HG03439 (cell line): Measurements from ENCODE around the gene ITPRIP.

Experiments
- ATAC-seq: cut with Tn5 transposase; IDR thresholded peaks from one replicate; pipeline ENCODE4 v1.9.1; 2021; ENCODE audit warnings: mild to moderate bottlenecking, moderate library complexity; ENCODE audit not compliant: unreplicated experiment

The ITPRIP gene, protein sequence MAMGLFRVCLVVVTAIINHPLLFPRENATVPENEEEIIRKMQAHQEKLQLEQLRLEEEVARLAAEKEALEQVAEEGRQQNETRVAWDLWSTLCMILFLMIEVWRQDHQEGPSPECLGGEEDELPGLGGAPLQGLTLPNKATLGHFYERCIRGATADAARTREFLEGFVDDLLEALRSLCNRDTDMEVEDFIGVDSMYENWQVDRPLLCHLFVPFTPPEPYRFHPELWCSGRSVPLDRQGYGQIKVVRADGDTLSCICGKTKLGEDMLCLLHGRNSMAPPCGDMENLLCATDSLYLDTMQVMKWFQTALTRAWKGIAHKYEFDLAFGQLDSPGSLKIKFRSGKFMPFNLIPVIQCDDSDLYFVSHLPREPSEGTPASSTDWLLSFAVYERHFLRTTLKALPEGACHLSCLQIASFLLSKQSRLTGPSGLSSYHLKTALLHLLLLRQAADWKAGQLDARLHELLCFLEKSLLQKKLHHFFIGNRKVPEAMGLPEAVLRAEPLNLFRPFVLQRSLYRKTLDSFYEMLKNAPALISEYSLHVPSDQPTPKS

DNA sequence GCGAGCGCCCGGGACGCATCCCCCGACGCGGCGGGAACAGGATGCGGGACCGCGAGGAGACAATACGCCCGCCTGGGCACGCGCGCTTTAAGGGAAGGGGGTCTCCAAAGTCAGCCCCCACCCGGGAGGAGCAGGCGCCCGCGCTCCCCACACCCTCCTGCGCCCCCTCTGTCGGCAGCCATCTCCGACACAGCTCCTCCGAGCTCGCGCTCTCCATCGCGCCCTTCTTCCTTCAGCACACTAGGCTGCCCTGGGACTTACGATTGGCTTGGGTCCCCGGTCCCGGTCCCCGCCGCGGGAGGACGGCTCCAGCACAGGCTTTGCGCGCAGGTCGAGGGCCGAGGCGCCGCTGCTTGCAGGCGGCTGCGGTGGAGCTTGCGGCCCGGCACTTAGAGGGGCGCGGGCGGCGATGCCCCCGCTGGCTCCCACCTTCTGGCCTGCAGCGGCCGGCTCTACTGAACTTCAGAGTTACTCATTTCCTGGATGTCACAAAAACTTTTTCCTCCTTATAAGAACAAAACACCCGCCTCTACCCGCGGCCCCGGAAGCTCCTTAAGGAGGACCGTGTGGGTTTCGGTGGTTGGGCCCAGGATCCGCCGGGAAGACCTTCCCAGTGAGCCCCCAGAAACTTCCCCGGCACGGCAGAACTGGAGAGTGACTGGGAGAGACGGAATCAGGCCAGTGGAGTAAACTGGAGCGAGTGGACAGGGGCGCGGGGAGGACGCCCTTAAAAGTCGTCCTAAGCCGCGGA lies at the start of gene ITPRIP:
Gene ITPRIP, minus strand, starts transcription at position 481 of the 751 bp plus-strand sequence. CDS start 22,414 bp downstream, outside the sequence.
- ATAC-seq, result peak; percentile 65

DNA sequence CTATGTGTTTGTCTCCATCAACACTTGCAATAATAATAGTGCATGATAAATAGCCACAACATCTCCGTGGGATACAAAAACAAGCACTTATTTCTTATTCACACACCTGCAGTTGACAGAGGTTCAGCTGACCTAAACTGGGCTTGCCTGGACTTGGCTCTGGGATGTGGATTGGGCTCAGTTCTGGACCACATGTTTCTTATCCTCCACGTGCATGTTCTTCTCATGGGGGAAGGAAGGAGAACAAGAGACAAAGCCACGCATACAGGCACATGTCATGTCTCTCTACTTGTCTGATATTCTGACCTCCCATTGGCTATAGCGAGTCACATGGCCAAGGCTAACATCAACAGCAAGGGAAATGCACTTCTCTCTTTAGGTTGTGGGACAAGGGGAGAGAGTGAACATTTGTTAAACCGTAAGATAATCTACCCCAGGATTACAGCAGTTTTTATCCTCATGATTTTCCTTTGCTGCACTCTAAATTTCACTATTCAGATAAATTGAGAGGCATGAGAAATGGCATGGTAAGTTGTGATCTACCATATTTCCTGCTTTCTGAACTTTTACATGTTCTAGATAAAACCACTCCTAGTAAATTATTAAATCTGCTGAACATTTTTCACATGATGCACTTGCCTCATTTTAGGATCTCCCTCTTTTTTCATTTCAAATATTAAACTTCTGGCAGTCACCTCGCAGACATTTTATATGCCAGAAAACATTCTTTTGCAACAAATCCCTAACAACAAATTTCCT lies 49.0 kb upstream of the ITPRIP start:
- ATAC-seq, result no peak

DNA sequence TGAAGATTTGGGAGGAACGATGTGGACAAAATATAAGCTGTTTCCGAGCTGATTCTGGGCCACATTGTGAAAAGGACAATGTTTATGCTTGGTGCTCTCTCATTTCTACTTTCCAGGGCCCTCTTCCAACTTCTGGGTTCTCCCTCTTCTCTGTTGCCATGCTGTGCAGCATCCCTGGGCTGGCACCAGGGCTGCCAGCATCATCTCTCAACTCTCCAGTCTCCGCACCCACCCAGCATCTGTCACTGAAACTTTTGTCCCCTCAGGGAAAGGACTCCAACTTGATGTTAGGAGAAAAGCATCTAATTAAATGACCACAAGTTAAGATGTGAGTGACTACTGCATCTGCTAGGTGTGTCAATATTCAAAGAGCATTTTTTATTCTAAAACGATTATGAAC lies 42.1 kb upstream of the ITPRIP start:
- ATAC-seq, result no peak

DNA sequence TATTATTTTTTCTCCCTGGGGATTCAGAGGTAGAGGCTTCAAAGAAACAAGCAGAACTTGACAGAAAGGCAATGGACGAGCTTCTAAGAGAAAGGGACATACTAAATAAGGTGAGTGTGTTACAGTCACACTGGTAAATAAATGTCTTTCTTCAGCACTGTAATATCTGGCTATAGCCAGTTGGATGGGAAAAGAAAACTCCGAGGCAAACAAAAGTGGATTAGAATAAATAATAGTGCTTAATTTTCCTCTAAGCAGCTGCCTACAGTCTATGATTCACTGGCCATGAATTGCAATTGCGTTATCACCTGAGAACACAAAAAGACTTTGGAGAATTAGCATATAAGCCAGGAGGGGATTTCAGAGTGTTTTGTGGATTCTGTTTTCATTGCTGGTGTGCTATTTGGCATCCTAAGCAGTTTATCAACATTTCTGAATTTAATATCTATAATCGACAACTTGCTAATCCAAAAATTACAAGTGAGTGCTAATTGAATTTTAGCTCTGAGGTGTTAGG lies 38.6 kb upstream of the ITPRIP start:
- ATAC-seq, result no peak

DNA sequence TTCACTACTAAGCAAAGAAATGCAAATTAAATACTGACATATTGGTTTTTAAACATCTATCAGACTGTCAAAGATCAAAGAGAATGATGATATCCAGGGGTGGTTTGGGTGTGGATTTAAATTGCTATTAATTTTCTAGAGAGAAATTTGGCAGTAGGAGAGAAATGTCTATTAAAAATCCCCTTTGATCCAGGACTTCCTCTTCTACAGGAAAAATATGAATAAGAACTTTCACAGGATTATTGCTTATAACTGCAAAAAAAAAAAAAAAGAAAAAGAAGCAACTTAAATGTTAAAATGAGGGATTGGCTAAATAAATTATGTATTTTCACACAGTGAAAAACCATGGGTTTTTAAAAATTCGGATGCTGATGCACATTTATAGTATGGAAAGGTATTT lies 36.3 kb upstream of the ITPRIP start:
- no peak for ATAC-seq

DNA sequence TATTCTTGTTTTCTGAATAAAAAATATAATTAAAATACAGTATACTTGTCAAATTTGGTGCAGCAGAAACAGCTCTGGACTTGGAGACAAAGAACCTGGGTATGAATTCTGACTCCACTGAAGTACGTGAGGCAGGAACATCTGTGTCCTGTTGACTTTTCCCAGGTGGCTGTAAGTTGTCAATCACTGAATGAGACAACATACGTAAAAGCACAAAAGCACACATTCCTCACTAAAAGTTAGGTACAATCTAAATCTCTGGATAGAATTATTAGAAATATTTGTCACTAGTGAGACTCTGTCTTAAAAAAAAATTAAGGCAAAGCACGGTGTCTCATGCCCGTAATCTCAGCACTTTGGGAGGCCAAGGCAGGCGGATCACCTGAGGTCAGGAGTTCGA lies 33.5 kb upstream of the ITPRIP start:
- ATAC-seq, result no peak

DNA sequence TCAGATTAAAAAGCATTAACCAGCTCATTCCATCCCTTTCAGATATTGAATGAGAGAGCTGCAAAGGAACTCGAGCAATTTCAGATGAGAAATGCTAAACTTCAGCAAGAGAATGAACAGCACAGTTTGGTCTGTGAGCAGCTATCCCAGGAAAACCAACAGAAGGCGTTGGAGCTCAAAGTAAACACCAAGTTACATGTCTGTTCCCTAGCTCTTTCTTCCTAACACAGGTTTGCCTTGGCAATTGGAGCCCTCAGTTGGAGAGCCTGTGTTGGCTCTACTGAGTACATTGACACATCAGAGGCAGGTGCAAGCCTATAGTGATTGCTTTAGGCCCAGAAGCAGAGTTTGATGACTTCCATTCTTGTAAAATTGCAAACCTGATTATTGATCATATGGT lies 30.1 kb upstream of the ITPRIP start:
- no peak for ATAC-seq

DNA sequence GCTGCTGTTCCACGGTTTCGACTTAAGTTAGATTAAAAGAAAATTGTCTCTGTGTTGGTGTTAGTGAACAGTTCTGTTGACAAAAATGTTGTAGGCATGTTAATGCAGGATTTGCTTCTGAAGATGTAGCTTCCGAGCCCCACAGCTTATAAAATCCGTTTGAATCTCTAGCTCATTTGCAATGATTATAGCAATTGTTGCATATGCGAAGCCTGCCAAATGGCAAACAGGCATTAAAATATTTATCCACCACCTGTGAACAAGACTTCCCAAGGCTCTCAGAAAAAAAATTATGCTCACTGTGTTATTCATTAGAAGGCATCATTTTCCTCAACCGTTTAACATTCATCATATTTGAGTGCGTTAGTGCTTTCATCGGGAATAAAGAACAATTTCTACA lies 29.6 kb upstream of the ITPRIP start:
- ATAC-seq, result no peak

DNA sequence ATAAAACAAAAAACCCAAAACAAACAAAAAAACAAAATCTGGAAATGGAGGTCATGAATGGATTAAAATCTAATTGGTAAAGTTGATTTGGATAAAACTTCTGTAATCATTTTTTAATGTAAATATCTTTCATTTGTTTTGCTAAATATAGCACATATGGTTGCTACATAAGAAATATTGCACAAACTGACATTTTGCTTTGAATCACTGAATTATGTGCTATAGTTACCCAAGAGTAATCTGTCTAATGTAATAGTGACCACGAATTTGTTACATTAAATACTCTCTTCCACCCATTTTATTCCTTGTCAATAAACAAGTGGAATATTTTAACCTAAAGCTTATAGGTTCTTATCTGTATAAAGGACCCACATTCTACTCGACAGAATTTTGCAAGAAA lies 21.5 kb upstream of the ITPRIP start:
- no peak for ATAC-seq

DNA sequence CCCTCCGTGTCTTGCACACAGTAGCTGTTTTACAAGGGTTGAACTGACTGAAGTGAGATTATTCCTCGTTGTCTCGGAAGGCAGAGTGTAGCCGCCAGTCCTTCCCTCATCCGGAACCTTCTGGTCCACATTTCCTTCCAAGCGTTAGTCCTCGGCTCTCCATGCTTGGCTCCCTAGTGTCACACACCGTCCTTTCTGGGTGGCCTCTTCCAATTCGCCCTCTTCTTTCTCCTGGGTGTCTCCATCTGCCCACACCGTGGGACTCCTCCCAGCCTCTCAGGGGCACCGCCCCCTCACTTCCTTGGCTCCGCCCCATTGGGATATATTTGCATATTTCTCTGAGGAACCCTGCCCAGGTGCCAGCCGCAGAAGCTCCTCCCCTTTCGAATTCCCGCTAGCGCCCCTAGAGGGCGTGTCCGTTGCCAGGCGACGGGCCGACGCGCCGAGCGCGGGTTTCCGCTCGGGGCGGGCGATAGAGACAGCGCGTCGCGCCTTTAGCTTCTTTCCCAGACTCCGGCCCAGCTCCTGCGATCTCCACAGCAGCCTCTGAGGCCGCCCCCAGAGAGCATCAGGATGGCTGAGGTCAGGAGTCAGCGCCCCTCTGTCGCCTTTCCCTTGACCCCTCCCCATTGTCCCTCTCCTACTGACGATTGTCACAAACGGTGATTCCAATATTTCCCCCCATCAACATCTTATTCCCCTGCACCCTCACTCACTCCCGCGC lies 15.2 kb upstream of the ITPRIP start, which contains the start of gene CFAP58:
Gene CFAP58, plus strand, starts transcription at position 509 of the 724 bp plus-strand sequence. Its CDS starts 65 bp downstream, at position 574.
- peak; percentile 70 for ATAC-seq

DNA sequence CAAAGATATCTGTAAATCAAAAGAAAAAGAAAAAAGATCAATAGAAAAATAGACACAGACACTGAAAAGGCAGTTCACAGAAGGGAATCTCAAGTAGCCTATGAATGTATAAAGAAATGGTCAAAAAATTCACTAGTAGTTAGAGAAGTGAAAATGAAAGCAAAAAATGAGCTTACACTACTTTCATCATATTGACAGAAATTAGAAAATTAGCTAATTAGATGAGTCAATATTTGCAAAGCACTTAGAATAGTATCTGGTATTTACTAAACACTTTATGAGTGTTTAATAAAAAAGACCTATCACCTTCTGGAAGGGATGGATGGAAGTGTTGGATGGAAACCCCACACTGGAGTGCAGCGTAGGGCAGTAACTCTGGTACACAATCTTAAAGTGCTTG lies 13.7 kb upstream of the ITPRIP start:
- ATAC-seq, result peak; percentile 21

DNA sequence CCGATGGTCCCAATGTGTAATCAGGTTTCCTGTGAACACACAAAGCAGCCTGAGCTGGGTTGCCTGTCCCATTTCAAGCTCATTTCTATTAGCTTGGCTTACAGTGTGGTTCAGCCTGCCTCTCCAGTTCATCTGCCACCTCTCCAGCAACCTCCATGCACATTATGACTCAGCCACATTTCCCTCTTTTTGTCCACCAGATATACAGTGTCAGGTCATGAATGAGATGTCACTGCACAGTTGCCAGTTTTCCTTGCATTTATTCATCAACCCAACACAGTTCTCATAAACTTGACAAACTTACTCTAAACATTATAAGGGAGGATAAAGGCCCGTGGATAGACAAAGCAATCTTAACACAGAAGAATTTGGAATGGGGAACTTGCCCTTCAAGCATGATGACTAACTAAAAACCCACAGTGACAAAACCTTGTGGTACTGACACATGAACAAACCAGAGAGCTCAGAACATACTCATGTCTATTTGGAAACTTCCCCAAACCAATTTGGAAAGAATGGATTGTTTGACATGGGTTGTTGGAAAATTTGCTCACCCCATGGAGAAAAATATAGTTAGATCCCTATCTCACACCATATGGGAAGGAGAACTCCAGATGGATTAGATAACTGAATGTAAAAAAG lies 12.9 kb upstream of the ITPRIP start:
- ATAC-seq, result no peak

DNA sequence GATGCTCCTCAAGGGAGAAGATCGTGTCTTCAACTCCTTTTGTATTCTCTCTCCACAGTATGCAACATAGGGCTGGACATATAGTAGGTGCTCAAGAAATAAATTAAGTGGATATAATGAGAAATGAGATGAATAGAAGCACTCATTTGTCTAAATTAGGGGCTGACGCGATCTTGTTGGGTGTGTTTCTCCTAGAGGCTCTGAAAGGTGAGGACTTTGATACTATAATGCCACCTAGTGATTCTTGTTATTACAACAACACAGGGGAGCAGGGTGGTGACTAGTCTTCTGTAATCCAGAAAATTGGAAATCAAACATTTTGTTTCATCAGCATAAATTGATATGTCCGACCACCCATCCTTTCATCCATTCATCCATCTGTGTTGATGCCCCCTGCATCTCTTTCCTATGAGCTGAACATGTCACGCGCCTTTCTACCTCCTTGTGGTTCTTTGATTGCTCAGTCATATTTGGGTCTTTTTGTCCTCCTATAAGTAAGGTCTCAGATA lies 11.9 kb upstream of the ITPRIP start:
- peak; percentile 43 for ATAC-seq

DNA sequence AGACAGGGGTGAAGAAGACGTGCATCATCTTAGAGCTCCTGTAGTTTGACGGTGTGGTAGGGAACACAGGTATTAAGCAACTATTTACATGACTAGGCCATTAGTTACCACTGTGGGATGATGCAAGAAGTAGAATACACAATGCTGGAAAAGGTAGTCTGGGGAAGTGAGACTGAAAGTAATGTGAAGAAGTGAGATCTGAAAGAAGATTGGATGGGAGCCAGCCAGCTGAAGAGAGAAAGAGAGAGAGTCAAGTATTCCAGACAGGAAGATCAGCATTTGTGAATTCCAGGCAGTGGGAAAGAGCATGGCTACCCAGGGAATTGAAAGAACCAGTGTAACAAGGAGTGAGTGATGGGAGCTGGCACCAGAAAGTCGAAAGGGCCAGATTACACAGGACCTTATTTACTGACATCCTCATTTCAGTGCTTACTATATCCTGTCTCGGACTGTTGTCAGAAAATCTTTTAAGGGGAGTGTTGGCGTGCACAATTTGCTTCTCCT lies 11.4 kb upstream of the ITPRIP start:
- ATAC-seq, result peak; percentile 43

DNA sequence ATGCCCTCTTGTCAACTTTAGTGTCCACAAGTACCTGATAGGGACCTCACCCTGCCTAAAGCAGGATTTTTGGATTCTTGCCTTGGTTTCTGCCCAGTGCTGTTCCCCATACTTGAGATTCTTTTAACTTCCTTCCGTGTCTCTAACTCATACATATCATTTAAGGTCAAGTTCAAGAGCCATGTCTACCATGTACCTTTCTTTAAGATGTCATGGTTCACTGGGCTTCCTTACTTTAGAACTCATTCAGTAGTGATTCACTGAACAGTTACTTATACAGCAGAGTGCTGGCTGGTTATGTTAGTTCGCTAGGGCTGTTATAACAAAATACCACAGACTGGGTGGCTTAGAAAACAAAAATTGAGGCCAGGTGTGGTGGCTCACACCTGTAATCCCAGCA lies 10.3 kb upstream of the ITPRIP start:
- ATAC-seq, result no peak

DNA sequence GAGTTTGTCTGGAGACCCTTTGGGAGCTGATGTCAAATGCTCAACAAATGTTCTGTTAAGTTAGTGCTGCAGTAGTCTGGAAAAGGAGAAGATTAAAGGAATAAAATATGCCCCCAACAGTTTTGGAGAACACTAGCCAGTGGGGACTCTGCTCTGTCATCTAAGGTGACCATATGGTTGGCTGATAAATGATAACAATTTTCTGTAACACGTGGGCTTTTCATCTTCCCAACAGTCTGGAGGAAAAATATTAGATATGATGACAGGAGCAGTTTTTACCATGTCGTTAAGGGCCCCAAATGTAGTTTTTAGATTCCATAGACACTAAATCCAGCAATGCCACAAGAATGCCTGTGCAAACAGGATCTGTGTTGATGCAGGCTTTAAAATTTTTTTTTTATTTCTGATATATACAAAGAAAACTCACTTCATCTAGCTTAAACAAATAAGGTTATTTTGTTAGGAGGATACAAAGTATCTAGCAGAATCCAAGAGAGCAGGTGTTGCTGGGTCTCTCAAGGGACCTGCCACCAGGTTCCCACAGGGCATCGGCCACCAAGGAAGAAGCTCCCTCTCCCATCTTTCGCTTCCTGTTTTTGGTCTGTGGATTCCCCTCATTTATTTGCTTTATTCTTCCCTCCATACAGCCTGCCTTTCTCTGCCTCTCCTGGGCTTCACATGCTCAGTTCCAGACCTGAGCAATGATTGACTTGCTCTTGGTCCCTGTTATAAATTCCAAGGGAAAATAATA lies 9.2 kb upstream of the ITPRIP start:
- no peak for ATAC-seq

DNA sequence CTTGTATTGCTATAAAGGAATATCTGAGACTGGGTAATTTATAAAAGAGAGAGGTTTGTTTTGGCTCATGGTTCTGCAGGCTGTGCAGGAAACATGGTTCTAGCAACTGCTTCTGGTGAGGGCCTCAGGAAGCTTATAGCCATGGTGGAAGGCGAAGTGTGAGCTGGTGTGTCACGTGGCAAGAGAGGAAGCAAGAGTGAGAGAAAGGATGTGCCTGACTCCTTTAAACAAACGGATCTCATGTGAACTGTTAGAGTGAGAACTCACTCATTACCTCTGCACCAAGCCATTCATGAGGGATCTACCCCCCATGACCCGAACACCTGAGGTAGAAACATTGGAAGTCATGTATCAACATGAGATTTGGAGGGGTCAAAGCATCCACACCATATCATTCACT lies 7.7 kb upstream of the ITPRIP start:
- ATAC-seq, result no peak

DNA sequence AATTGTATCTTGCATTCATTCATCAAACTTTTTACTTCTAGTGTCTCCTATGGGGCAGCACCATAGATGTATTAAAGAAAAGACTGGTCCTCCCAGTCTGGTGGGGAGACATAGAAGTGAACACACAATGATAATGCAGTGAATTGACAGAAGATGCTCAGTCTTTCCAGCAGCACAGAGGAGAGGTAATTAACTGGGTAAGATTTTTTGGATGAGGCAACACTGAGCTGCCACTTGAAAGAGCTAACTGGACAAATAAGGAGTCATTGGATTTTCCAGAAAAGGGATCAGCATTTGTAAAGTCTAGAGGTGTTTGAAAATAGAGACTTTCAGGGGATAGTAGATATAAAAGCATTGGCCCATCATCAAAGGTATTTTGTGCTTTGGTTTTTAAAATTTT lies 7.2 kb upstream of the ITPRIP start:
- ATAC-seq, result no peak

DNA sequence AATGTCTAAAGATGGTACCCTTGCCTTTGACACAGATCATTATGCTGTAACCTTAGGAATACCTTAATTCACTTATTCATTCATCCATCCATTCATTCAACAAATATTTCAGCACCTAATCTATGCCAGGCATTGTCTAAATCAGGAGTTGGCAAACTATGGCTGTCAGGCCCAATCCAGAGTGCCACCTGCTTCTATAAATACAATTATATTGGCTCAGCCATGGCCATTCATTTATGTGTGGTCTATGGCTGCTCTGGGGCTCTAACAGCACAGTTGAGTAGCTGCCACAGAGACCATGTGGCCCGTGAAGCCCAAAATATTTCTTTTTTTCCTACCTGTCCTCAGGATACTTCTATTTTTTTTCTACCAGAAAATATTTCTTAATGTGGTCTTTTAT lies 6.0 kb upstream of the ITPRIP start:
- no peak for ATAC-seq
